H1 (cell line): ENCODE measurements around the gene ARHGAP27. TPM values are rescaled to one million over a fixed set of nuclear protein-coding genes. Genes with fewer than 3 reads are reported as not detected.

Source experiments
- CTCF ChIA-PET: fragments of 300-600 bp; sonication (Branson Sonifier 250); formaldehyde crosslinking; loops from one replicate; lab custom pipeline; 2021; ENCODE audit not compliant: partially characterized antibody; lab: Charles Lee
- POLR2A ChIA-PET: fragments of 300-600 bp; sonication (Branson Sonifier 250); formaldehyde crosslinking; loops from one replicate; lab custom pipeline; 2021; ENCODE audit warnings: inconsistent platforms; ENCODE audit not compliant: partially characterized antibody; lab: Charles Lee
- DNase-seq, 2 experiments: peaks; one replicate each; pipeline versions ENCODE4 v3.0.0 to v3.0.0-alpha.2; 2010 to 2022; ENCODE audit warnings: low spot score in 2 of 2, low read depth in 1 of 2, mixed read lengths in 1 of 2
- FAIRE-seq: peaks from 2 replicates; lab custom pipeline; 2011; peaks lifted over from hg19 to GRCh38; lab: Jason Lieb, UNC
- H2AFZ ChIP-seq: 2 replicates; pipeline ENCODE4 v1.8.1; 2012; ENCODE audit warnings: low read length, inconsistent platforms
- H2AK5ac ChIP-seq: 2 replicates; pipeline ENCODE4 v1.6.1; 2013; ENCODE audit warnings: low read depth, low read length
- H2BK120ac ChIP-seq: replicated peaks from 2 replicates; pipeline ENCODE3; 2013; ENCODE audit warnings: low read depth, low read length, inconsistent platforms
- H2BK12ac ChIP-seq: 2 replicates; pipeline ENCODE4 v1.6.1; 2013; ENCODE audit warnings: low read depth, low read length
- H2BK15ac ChIP-seq: 2 replicates; pipeline ENCODE4 v1.6.1; 2013; ENCODE audit warnings: low read length
- H2BK20ac ChIP-seq: 2 replicates; pipeline ENCODE4 v1.6.1; 2013; ENCODE audit warnings: low read length
- H2BK5ac ChIP-seq: 2 replicates; pipeline ENCODE4 v1.6.1; 2013; ENCODE audit warnings: low read depth, low read length
- H3K14ac ChIP-seq: 2 replicates; pipeline ENCODE4 v1.6.1; 2013; ENCODE audit warnings: inconsistent platforms; ENCODE audit not compliant: insufficient read length
- H3K18ac ChIP-seq: 2 replicates; pipeline ENCODE4 v1.6.1; 2013; ENCODE audit warnings: low read length; ENCODE audit errors: extremely low read depth
- H3K23ac ChIP-seq: 2 replicates; pipeline ENCODE4 v1.6.1; 2013; ENCODE audit warnings: inconsistent platforms; ENCODE audit not compliant: insufficient read length
- H3K23me2 ChIP-seq: 2 replicates; pipeline ENCODE4 v1.6.1; 2013; ENCODE audit warnings: low read depth, low read length
- H3K27ac ChIP-seq: 2 replicates; pipeline ENCODE4 v1.6.1; 2011; ENCODE audit warnings: low read depth, low read length, inconsistent platforms
- H3K27me3 ChIP-seq, 4 experiments: replicated peaks in 1 of 4; 1 replicate in 1 of 4; 2 replicates in 3 of 4; pipeline versions ENCODE4 v1.6.1 to v1.8.1; 2011 to 2013; ENCODE audit warnings: low read length in 3 of 4, mild to moderate bottlenecking in 3 of 4, inconsistent platforms in 2 of 4, mixed read lengths in 2 of 4, moderate library complexity in 1 of 4; ENCODE audit not compliant: control insufficient read depth in 3 of 4, insufficient read depth in 3 of 4; ENCODE audit errors: extremely low read depth in 1 of 4
- H3K36me3 ChIP-seq, 4 experiments: 2 replicates each; pipeline versions ENCODE4 v1.6.1 to v1.8.1; 2011 to 2013; ENCODE audit warnings: mild to moderate bottlenecking in 4 of 4, low read length in 3 of 4, moderate library complexity in 2 of 4, control low read depth in 1 of 4, inconsistent platforms in 1 of 4; ENCODE audit not compliant: insufficient read depth in 4 of 4, control insufficient read depth in 2 of 4
- H3K4ac ChIP-seq: replicated peaks from 2 replicates; pipeline ENCODE3; 2013; ENCODE audit warnings: low read length, low read depth, mixed read lengths, inconsistent platforms; ENCODE audit not compliant: insufficient read length
- H3K4me1 ChIP-seq, 4 experiments: replicated peaks in 1 of 4; 1 replicate in 1 of 4; 2 replicates in 3 of 4; pipeline versions ENCODE4 v1.6.1 to v1.8.1; 2011 to 2013; ENCODE audit warnings: low read length in 3 of 4, inconsistent platforms in 2 of 4, mixed read lengths in 1 of 4; ENCODE audit not compliant: insufficient read depth in 4 of 4, control insufficient read depth in 3 of 4
- H3K4me2 ChIP-seq, 2 experiments: 2 replicates each; pipeline versions ENCODE4 v1.6.1 to v1.8.1; 2011 to 2013; ENCODE audit warnings: low read depth in 2 of 2, low read length in 2 of 2, control low read depth in 1 of 2, inconsistent platforms in 1 of 2, mild to moderate bottlenecking in 1 of 2; ENCODE audit not compliant: insufficient read depth in 1 of 2
- H3K4me3 ChIP-seq, 4 experiments: fragments of 200-600, 300-600 bp in 1 of 4; sonication (generic), shearing (Covaris generic), sonication (Bioruptor Twin) in 1 of 4; 2 replicates each; pipeline versions ENCODE4 v1.5.1 to v1.8.1; 2011 to 2016; ENCODE audit warnings: low read length in 4 of 4, low read depth in 3 of 4, control low read depth in 2 of 4, inconsistent platforms in 2 of 4, mild to moderate bottlenecking in 2 of 4, mixed read lengths in 1 of 4, moderate library complexity in 1 of 4; ENCODE audit not compliant: insufficient read depth in 2 of 4; ENCODE audit errors: extremely low read depth in 1 of 4
- H3K56ac ChIP-seq: replicated peaks from 2 replicates; pipeline ENCODE3; 2013; ENCODE audit warnings: low read depth, mild to moderate bottlenecking, mixed read lengths, low read length, inconsistent platforms; ENCODE audit not compliant: insufficient read length
- H3K79me1 ChIP-seq: 2 replicates; pipeline ENCODE4 v1.6.1; 2013; ENCODE audit warnings: low read depth, low read length, control low read depth
- H3K79me2 ChIP-seq, 2 experiments: 2 replicates each; pipeline versions ENCODE4 v1.6.1 to v1.8.1; 2012 to 2013; ENCODE audit warnings: low read length in 2 of 2, mild to moderate bottlenecking in 2 of 2, inconsistent platforms in 1 of 2; ENCODE audit not compliant: insufficient read depth in 2 of 2, control insufficient read depth in 1 of 2
- H3K9ac ChIP-seq, 4 experiments: replicated peaks in 1 of 4; 1 replicate in 1 of 4; 2 replicates in 3 of 4; pipeline versions ENCODE4 v1.6.1 to v1.8.1; 2011 to 2013; ENCODE audit warnings: low read depth in 3 of 4, low read length in 3 of 4, control low read depth in 2 of 4, mild to moderate bottlenecking in 2 of 4, moderate library complexity in 2 of 4, inconsistent platforms in 1 of 4; ENCODE audit errors: extremely low read depth in 1 of 4
- H3K9me3 ChIP-seq, 2 experiments: 2 replicates each; pipeline versions ENCODE4 v1.6.1 to v1.8.1; 2012 to 2013; ENCODE audit warnings: mild to moderate bottlenecking in 2 of 2, moderate library complexity in 2 of 2, control low read depth in 1 of 2, inconsistent platforms in 1 of 2, low read depth in 1 of 2, low read length in 1 of 2, mixed read lengths in 1 of 2; ENCODE audit not compliant: insufficient read depth in 2 of 2
- H4K20me1 ChIP-seq, 2 experiments: replicated peaks in 1 of 2; 2 replicates each; pipeline versions ENCODE3 to v1.8.1; 2011 to 2013; ENCODE audit warnings: inconsistent platforms in 2 of 2, low read length in 2 of 2, mild to moderate bottlenecking in 1 of 2; ENCODE audit not compliant: insufficient read depth in 2 of 2, control insufficient read depth in 1 of 2
- H4K5ac ChIP-seq: 2 replicates; pipeline ENCODE4 v1.6.1; 2013; ENCODE audit warnings: low read length, low read depth, mixed read lengths, inconsistent platforms; ENCODE audit not compliant: insufficient read length
- H4K8ac ChIP-seq: 2 replicates; pipeline ENCODE4 v1.8.0; 2013; ENCODE audit warnings: mild to moderate bottlenecking, moderate library complexity, low read length, inconsistent platforms; ENCODE audit not compliant: insufficient read depth; ENCODE audit errors: extremely low read depth
- H4K91ac ChIP-seq: replicated peaks from 2 replicates; pipeline ENCODE3; 2013; ENCODE audit warnings: low read length, mixed read lengths, inconsistent platforms; ENCODE audit not compliant: insufficient read length
- ASH2L ChIP-seq: fragments of 200-600, 300-600 bp; sonication (generic); IDR thresholded peaks from one replicate; pipeline ENCODE4 v1.7.1; 2017; ENCODE audit warnings: low read length
- CREB1 ChIP-seq: IDR thresholded peaks from 2 replicates; pipeline ENCODE4 v1.6.1; 2012; ENCODE audit warnings: inconsistent platforms
- EGR1 ChIP-seq: IDR thresholded peaks from 2 replicates; pipeline ENCODE4 v1.6.1; 2011; ENCODE audit warnings: low read depth, low read length, borderline replicate concordance
- EZH2 ChIP-seq: fragments of 200-600 bp; sonication (generic); IDR thresholded peaks from 2 replicates; pipeline ENCODE4 v1.7.1; 2012; ENCODE audit warnings: low read depth, mild to moderate bottlenecking, moderate library complexity, low read length, inconsistent platforms; ENCODE audit not compliant: severe bottlenecking
- GTF2F1 ChIP-seq: IDR thresholded peaks from 2 replicates; pipeline ENCODE4 v1.6.1; 2012; ENCODE audit warnings: low read depth, low read length, improper control_type of control experiment, borderline replicate concordance
- KDM4A ChIP-seq: IDR thresholded peaks from one replicate; pipeline ENCODE4 v1.7.1; 2012; ENCODE audit warnings: low read depth, mild to moderate bottlenecking, moderate library complexity, low read length, inconsistent platforms; ENCODE audit not compliant: severe bottlenecking
- PHF8 ChIP-seq: fragments of 200-600 bp; sonication (generic); conservative IDR thresholded peaks from 2 replicates; pipeline ENCODE4 v1.7.1; 2012; ENCODE audit warnings: low read depth, mild to moderate bottlenecking, inconsistent platforms, low read length, moderate library complexity
- POLR2A ChIP-seq, 2 experiments: IDR thresholded peaks; 1 replicate in 1 of 2; 2 replicates in 1 of 2; pipeline ENCODE4 v1.6.1; 2011; ENCODE audit warnings: low read depth in 2 of 2, low read length in 2 of 2, mild to moderate bottlenecking in 2 of 2; ENCODE audit errors: control extremely low read depth in 1 of 2
- TAF1 ChIP-seq: IDR thresholded peaks from 2 replicates; pipeline ENCODE4 v1.6.1; 2011; ENCODE audit warnings: mild to moderate bottlenecking, low read depth, low read length
- TBP ChIP-seq: IDR thresholded peaks from 2 replicates; pipeline ENCODE4 v1.6.1; 2011; ENCODE audit warnings: low read depth, low read length, improper control_type of control experiment
- WGBS, 2 experiments: shearing (Covaris generic) in 1 of 2; methylation state at CpG; one replicate each; pipeline versions ENCODE4 v1.1.6 to v1.1.7; 2013 to 2015; ENCODE audit warnings: low lambda C conversion rate in 2 of 2, mixed read lengths in 2 of 2, inconsistent platforms in 1 of 2, low coverage in 1 of 2, missing lambda C conversion rate in 1 of 2; ENCODE audit not compliant: insufficient replicate concordance in 2 of 2, insufficient coverage in 1 of 2, insufficient read length in 1 of 2; ENCODE audit errors: extremely low coverage in 1 of 2, missing lambda C conversion rate in 1 of 2; 5-methylcytosine and 5-hydroxymethylcytosine counted together
- polyA plus RNA-seq, 7 experiments: library from polyadenylated mRNA; depleted of rRNA in 3 of 7; stranded (reverse) in 5 of 7; unstranded in 2 of 7; fragments of >200 nt in 5 of 7; fragments of 200-250 nt in 2 of 7; gene quantifications; 1 replicate in 5 of 7; 2 replicates in 1 of 7; 4 replicates in 1 of 7; pipeline versions ENCODE4 v1.2.1 to v1.2.3, GENCODE V29; 2011 to 2013; ENCODE audit warnings: missing spikeins in 2 of 7, mixed read lengths in 2 of 7
- total RNA-seq: library from RNA; stranded (reverse); fragmentation: NEBNext Ultra II Directional; extraction: Animal tissue kit (Norgen Biotek cat#: 25700); gene quantifications from 2 replicates; pipeline ENCODE4 v1.2.1, GENCODE V29; 2021

The ARHGAP27 gene
- total and polyA plus RNA-seq, 2 of the 8 experiments (the other 6 are each of a cell fraction or from before 2014, with no cell fraction given), result 11.6 to 13.1 TPM

DNA sequence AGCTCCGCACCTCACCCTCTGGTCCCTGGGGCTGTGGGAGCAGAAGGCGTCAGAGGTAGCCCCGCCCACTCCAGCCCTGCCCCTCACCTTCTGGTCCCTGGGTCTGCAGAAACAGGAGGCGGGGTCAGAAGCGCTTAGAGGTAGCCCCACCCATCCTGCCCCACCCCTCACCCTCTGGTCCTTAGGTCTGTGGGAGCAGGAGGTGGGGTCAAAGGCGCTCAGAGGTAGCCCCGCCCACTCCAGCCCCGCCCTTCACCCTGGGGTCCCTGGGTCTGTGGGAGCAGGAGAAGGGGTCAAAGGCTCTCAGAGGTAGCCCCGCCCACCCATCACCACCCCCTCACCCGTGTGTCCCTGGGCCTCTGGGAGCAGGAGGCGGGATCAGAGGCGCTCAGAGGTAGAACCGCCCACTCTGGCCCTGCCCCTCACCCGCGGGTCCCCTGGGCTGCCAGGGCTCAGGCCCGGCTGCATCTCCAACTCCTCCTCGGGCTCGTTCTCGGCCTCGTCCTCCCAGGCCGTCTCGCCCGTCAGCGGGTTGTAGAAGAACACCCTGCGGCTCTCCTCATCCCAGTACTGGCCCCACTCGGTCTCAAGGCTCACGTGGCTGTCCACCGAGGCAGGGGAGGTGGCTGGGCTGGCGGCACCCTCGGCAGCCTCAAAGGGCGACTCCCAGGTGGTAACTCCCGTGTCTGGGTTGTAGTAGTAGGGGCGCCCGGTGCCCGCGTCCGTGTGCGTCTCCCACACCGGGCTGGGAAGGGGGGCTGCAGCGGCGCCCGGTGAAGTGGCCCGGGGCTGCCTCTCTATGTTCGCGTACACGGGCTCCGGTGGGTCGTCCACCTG is 27.2 kb downstream of the ARHGAP27 start:
- Histone ChIP-seq H3K9me3 (no peaks in the 10 kb centered on the region), H4K5ac (peak overlapping the region; percentile 94), H3K14ac (no peak overlapping the region), H4K91ac (no peak overlapping the region), H3K9ac (no peak overlapping the region), H2BK20ac (no peak overlapping the region), H3K4ac (no peak overlapping the region), H4K20me1 (peaks cover 0 to 2% of the 10 kb centered on the region in 2 experiments), H2BK15ac (no peak overlapping the region), H3K27ac (no peak overlapping the region), H2BK120ac (no peak overlapping the region), H2AK5ac (no peak overlapping the region), H2BK12ac (no peak overlapping the region), H3K36me3 (peaks cover 0 to 5% (median 0%) of the 10 kb centered on the region in 4 experiments; a peak in 2 of 8 replicates), H3K18ac (no peak overlapping the region), H3K4me1 (peaks cover 0 to 22% (median 9%) of the 10 kb centered on the region in 4 experiments; a peak in 6 of 7 replicates), H3K4me3 (peak overlapping the region; percentile 32 to 64 (median 48)), H2AFZ (peak overlapping the region; percentile 20; the same call in 1 of the 2 replicates), H3K23me2 (peaks cover 2% of the 10 kb centered on the region; the same call in 1 of the 2 replicates), H3K27me3 (no peaks in the 10 kb centered on the region), H4K8ac (peak overlapping the region; percentile 96), H3K79me1 (no peaks in the 10 kb centered on the region), H2BK5ac (peak overlapping the region; percentile 60; the same call in 1 of the 2 replicates), H3K23ac (no peak overlapping the region), H3K56ac (peak overlapping the region; percentile 69), H3K79me2 (no peaks in the 10 kb centered on the region), H3K4me2 (peak overlapping the region; percentile 63 to 92)
- ChIA-PET POLR2A (interaction anchor here (1.0 kb wide), 4 partner anchors 19 to 257 kb away, joined by 3 to 4 read pairs (median 3); partner anchors contain the start of gene HEXIM1), CTCF (interaction anchor here (0.7 to 21.9 kb wide), 5 partner anchors 9 to 187 kb away, joined by 3 to 331 read pairs (median 20); partner anchors contain the start of gene ARHGAP27)
- DNase-seq (peak; percentile 99), FAIRE-seq (peak; percentile 36)
- WGBS, 2 experiments, result 7% methylated on average over 33 of the region's 48 CpGs; no CpG with 5 or more reads in 1 of the 2 experiments
- TF ChIP-seq POLR2A (IDR thresholded peaks at IDR 0.05; ENCODE audit: control extremely low read depth in 1 of 2, low read depth in 2 of 2, low read length in 2 of 2) (peak in 1 of 2 experiments; percentile 58; a peak in 2 of 3 replicates), EGR1 (peak; percentile 51; the same call in 1 of the 2 replicates), PHF8 (0 out of 2 replicates have a peak, but pooled peaks have one; percentile 31), TBP (peak; percentile 37; the same call in 1 of the 2 replicates), KDM4A (peak; percentile 17), TAF1 (peak; percentile 39; the same call in 1 of the 2 replicates), GTF2F1 (no peak), ASH2L (peak; percentile 22), EZH2 (peak; percentile 31), CREB1 (peak; percentile 14; the same call in 1 of the 2 replicates)
